Small intestine (tissue), 7 donors: Measurements from ENCODE around the gene OSBPL3. TPM values are rescaled to one million over a fixed set of nuclear protein-coding genes. Genes with fewer than 3 reads are reported as not detected.

Experiments
- DNase-seq, 2 donors: peaks; one replicate each; pipeline versions ENCODE4 v3.0.0 to v3.0.0-alpha.2; 2013
- FAIRE-seq: peaks from 2 replicates; lab custom pipeline; 2012; peaks lifted over from hg19 to GRCh38; lab: Jason Lieb, UNC
- H3K27ac ChIP-seq, 3 donors: one replicate each; pipeline ENCODE4 v1.5.1; 2013; ENCODE audit warnings: low read length in 2 of 3, mild to moderate bottlenecking in 2 of 3, control low read depth in 1 of 3, inconsistent platforms in 1 of 3, low read depth in 1 of 3, moderate library complexity in 1 of 3
- H3K27me3 ChIP-seq, 3 donors: one replicate each; pipeline ENCODE4 v1.6.1; 2013; ENCODE audit warnings: low read length in 3 of 3, inconsistent platforms in 1 of 3; ENCODE audit not compliant: control insufficient read depth in 3 of 3, insufficient read depth in 3 of 3
- H3K36me3 ChIP-seq, 3 donors: one replicate each; pipeline ENCODE4 v1.6.1; 2013; ENCODE audit warnings: low read length in 3 of 3, inconsistent platforms in 1 of 3, low read depth in 1 of 3, mild to moderate bottlenecking in 1 of 3, moderate library complexity in 1 of 3; ENCODE audit not compliant: control insufficient read depth in 3 of 3, insufficient read depth in 2 of 3
- H3K4me1 ChIP-seq, 3 donors: one replicate each; pipeline ENCODE4 v1.6.1; 2013; ENCODE audit warnings: low read length in 2 of 3, inconsistent platforms in 1 of 3, low read depth in 1 of 3, mild to moderate bottlenecking in 1 of 3, moderate library complexity in 1 of 3; ENCODE audit not compliant: control insufficient read depth in 3 of 3, insufficient read depth in 2 of 3
- H3K4me3 ChIP-seq, 3 donors: one replicate each; pipeline ENCODE4 v1.5.1; 2013; ENCODE audit warnings: low read length in 3 of 3, control low read depth in 1 of 3, inconsistent platforms in 1 of 3, low read depth in 1 of 3, mild to moderate bottlenecking in 1 of 3, moderate library complexity in 1 of 3
- H3K9me3 ChIP-seq, 2 donors: one replicate each; pipeline ENCODE4 v1.6.1; 2013; ENCODE audit warnings: low read depth in 1 of 2, low read length in 1 of 2; ENCODE audit not compliant: control insufficient read depth in 2 of 2, insufficient read depth in 1 of 2
- WGBS, 3 donors: extraction: QIAGEN DNeasy Blood & Tissue Kit; methylation state at CpG; one replicate each; pipeline ENCODE4 v1.1.7; 2013; 5-methylcytosine and 5-hydroxymethylcytosine counted together
- polyA plus RNA-seq, 4 donors: library from polyadenylated mRNA; stranded (reverse) in 3 of 4; unstranded in 1 of 4; fragments of 200-250 nt in 3 of 4; fragments of 120-200 nt in 1 of 4; gene quantifications; one replicate each; pipeline versions ENCODE4 v1.2.1 to v1.2.3, GENCODE V29; 2013
- donor health status: healthy with polysubstance abuse.
- donor health status: control.
- donor health status: control.
- donor health status: Bipolar disorder and iron deficiency.
- donor health status: healthy.

Gene OSBPL3
- polyA plus RNA-seq, 4 donors, result 5.0 to 25.3 (median 14.7) TPM

DNA sequence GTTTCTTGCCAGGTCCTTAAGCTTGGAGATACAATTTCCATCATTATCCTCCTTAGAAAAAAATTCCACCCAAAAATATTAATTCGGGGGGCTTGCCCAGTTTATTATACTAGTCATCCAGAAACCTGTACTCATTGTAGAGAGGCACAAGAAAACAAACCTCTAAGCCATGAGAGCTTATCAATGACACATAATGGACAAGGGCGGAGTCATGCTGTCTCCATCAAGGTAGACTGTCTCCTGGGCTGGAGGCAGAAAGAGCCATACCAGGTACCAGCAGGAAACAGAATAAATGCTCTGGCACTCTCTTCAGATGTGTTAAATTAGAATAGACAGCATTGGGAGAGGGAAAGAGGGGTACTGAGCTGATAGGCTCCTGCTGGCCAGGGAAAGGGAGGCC is 153.0 kb downstream of the OSBPL3 start:
- Histone ChIP-seq H3K4me3 (no peak overlapping the region), H3K27ac (peak overlapping the region; percentile 87 to 93 (median 90)), H3K27me3 (no peaks in the 10 kb centered on the region), H3K36me3 (peaks cover 0 to 17% (median 2%) of the 10 kb centered on the region in 3 donors), H3K9me3 (no peaks in the 10 kb centered on the region), H3K4me1 (peaks cover 11 to 48% (median 28%) of the 10 kb centered on the region in 3 donors)
- DNase-seq (peak in 1 of 2 donors; percentile 54), FAIRE-seq (no peak)
- 64 to 91% (median 72%) methylated on average over 2 of the region's 2 CpGs for WGBS, 3 donors

DNA sequence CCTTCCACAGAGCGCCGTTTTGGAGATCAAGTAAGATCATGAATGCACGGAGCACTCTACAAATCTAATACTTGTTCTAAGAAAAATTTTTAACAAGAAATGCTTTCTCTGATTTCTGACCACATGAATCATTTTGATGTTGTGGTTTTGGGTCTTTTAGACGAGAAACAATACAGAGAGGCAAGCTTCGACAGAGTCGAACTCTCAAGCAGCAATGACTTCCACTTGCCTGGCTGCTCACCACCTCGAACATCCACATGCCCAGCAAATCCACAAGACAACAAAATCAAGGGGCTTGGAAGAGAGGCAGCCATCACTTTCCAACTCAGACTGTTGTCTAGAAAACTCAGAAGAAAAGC is 153.3 kb downstream of the OSBPL3 start:
- FAIRE-seq (no peak), DNase-seq (no peak)
- WGBS, 3 donors, result 46 to 70% (median 49%) methylated on average over 7 of the region's 7 CpGs
- H3K4me3 ChIP-seq, result no peak overlapping the region
- H3K27me3 ChIP-seq, result no peaks in the 10 kb centered on the region
- peaks cover 11 to 50% (median 31%) of the 10 kb centered on the region in 3 donors for H3K4me1 ChIP-seq
- H3K27ac ChIP-seq, result peak overlapping the region; percentile 87 to 93 (median 90)
- H3K9me3 ChIP-seq, result no peaks in the 10 kb centered on the region
- peaks cover 0 to 17% (median 2%) of the 10 kb centered on the region in 3 donors for H3K36me3 ChIP-seq

DNA sequence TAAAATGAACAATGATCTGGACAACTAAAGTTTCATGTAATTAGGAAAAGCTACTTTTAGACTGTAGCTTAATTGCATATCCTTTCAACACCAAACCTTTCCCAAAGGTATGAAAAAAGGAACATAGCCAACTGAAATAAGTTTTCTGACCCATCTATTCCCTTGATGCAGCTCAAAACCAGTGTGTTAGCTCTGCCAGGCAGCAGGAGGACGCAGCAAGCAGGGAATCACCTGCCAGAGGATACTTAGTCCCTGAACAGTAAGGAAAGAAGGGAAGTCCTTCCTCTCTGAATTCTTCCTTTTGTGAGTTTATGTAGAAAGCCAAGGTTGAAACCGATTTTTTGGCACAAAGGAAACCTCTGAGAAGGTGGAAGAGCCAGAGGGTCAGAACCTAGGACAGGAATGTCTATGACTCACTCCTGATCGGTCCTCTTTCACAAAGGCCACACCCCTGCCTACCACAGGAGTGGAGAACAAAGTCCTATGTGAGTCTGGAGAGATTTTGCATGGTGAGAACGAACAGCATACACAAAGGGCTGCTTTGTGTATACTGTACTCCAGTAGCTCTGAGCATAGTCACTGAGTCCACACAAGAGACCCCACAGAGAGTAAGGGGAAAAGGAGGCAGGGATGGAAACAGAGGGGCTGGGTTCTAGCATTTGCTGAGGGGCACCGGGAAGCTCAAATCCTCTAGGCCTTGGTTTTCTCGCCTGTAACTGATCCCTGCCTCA is 153.9 kb downstream of the OSBPL3 start:
- Histone ChIP-seq H3K9me3 (no peaks in the 10 kb centered on the region), H3K4me1 (peaks cover 11 to 55% (median 32%) of the 10 kb centered on the region in 3 donors), H3K27me3 (no peaks in the 10 kb centered on the region), H3K4me3 (peak overlapping the region in 1 of 3 donors; percentile 3), H3K36me3 (peaks cover 0 to 17% (median 2%) of the 10 kb centered on the region in 3 donors), H3K27ac (peak overlapping the region; percentile 87 to 93 (median 90))
- 25 to 50% (median 34%) methylated on average over 6 of the region's 6 CpGs for WGBS, 3 donors
- FAIRE-seq, result no peak
- DNase-seq, result peak; percentile 92 to 98

DNA sequence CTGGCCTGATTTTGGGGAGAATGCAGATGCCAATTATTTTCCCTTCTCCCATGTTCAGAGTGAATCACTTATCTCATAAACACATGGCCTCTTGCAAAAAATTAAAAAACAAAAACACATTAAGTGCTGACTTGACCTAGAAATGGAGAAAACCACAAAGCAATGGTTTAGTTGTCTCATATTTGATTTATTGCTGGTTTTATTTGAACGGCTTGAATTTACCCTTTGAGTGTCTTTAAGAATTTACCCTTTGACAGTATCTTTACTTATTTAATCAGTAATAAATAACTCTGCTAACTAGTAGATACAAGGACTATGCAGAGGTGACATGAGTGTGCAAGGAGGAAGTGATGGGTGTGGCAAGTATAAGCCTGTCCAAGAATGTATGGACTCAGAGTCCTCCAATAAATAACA is 154.6 kb downstream of the OSBPL3 start:
- Histone ChIP-seq H3K9me3 (no peaks in the 10 kb centered on the region), H3K4me1 (peaks cover 13 to 57% (median 31%) of the 10 kb centered on the region in 3 donors), H3K4me3 (no peak overlapping the region), H3K27me3 (no peaks in the 10 kb centered on the region), H3K36me3 (peaks cover 0 to 16% (median 2%) of the 10 kb centered on the region in 3 donors), H3K27ac (peak overlapping the region; percentile 87 to 93 (median 90))
- no peak for FAIRE-seq
- DNase-seq, result peak; percentile 71 to 91
- WGBS, 3 donors, result 0 to 25% (median 8%) methylated on average over 1 of the region's 1 CpG

DNA sequence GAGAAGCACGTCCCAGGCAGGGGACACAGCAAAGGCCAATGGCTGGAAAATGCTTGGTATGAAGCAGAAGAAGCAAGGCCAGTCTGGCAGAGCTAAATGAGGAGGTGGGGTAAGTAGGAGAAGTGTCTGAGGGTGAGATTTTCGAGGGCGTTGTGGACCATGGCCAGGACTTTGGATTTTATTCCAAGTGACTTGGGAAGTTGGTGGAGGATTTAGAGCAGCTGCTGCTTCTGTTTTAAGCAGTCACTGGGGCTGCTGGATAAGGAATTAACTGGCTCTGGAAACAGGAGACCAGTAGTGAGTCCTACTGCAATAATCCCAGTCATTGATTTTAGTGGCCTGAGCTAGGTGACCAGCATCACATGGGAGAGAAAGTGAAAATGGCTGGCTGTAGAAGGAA is 155.1 kb downstream of the OSBPL3 start:
- 25 to 56% (median 53%) methylated on average over 3 of the region's 3 CpGs for WGBS, 3 donors
- H3K27me3 ChIP-seq, result no peaks in the 10 kb centered on the region
- peaks cover 13 to 53% (median 26%) of the 10 kb centered on the region in 3 donors for H3K4me1 ChIP-seq
- FAIRE-seq (no peak), DNase-seq (peak; percentile 46 to 52)
- peaks cover 0 to 15% (median 2%) of the 10 kb centered on the region in 3 donors for H3K36me3 ChIP-seq
- H3K9me3 ChIP-seq, result no peaks in the 10 kb centered on the region
- H3K4me3 ChIP-seq, result no peak overlapping the region
- H3K27ac ChIP-seq, result peak overlapping the region; percentile 61 to 93 (median 79)

DNA sequence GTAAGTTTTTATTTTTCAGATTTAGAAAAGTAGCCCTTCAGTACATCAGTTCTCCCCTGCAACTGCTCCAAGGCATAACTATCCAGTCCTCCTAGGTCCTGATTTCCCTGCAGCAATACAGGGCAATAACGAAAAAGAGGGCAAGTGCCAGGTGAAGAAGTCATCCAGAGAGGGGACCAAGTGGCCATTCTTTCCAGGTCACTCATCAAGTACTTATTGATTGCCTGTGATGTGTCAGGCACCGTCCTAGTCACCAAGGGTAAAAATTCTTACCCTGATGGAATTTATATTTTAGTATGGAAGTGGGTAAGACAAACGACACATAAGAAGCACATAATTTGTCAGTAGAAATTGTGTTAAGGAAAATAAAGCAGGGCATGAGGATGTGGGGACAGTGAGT is 155.6 kb downstream of the OSBPL3 start:
- Histone ChIP-seq H3K4me3 (no peak overlapping the region), H3K27ac (peak overlapping the region in 2 of 3 donors; percentile 79 to 93), H3K36me3 (peaks cover 0 to 15% (median 2%) of the 10 kb centered on the region in 3 donors), H3K4me1 (peaks cover 12 to 49% (median 24%) of the 10 kb centered on the region in 3 donors), H3K27me3 (no peaks in the 10 kb centered on the region), H3K9me3 (no peaks in the 10 kb centered on the region)
- WGBS, 3 donors, result 87 to 90% (median 89%) methylated on average over 3 of the region's 3 CpGs
- FAIRE-seq (no peak), DNase-seq (no peak)

DNA sequence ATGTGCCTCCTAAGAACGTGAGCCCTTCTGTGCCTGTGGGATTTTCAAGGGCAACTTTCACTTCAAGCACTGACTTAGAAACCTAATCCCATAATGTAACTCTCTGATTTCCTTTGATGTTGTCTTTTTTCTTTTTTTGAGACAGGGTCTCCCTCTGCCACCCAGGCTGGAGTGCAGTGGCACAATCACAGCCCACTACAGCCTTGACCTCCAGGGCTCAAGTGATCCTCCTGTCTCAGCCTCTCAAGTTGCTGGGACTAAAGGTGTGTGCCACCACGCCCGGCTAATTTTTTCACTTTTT is 158.3 kb downstream of the OSBPL3 start:
- FAIRE-seq, result no peak

DNA sequence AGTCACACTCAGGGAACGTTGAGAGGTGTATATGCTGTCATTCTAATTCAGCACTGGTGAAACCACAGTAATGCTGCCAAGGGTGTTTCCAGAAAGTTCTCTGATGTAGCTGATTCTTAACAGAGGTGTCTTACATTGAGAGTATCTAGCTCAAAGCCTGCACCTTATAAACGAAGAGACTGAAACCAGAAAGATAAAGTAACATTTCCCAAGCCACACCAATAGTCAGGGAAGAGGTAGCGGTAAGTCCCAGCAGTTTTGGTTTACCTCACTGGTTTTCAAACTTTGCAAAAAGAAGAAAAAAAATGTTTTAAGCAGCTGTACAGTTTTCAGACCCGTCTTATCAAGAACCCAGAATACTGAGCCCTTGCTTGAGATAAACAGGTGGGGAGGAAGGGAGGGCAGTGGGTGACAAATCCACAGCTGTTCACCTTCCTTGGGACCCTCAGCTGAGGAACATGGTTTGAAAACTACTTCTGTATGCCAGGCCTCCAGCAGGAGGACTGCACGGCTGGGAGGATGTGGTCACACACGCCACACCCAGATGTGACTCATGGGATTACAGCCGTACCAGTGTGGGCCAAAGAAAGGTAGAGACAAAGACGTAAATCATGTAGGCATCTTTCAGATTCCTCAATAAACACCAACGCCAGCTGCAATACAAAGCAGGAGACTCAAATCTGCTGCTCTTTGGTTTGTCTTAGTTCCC is 158.8 kb downstream of the OSBPL3 start:
- FAIRE-seq (no peak), DNase-seq (peak; percentile 91 to 94)
- 17 to 33% (median 17%) methylated on average over 9 of the region's 9 CpGs for WGBS, 3 donors
- peaks cover 0 to 13% (median 0%) of the 10 kb centered on the region in 3 donors for H3K36me3 ChIP-seq
- H3K9me3 ChIP-seq, result no peaks in the 10 kb centered on the region
- H3K27ac ChIP-seq, result peak overlapping the region; percentile 55 to 83 (median 79)
- H3K4me1 ChIP-seq, result peaks cover 5 to 25% (median 14%) of the 10 kb centered on the region in 3 donors
- H3K4me3 ChIP-seq, result no peak overlapping the region
- H3K27me3 ChIP-seq, result no peaks in the 10 kb centered on the region

More for the DNA sequence above, 158.3 kb downstream of the OSBPL3 start:
- Histone ChIP-seq H3K4me3 (no peak overlapping the region), H3K27ac (peak overlapping the region; percentile 55 to 83 (median 79)), H3K4me1 (peaks cover 5 to 29% (median 14%) of the 10 kb centered on the region in 3 donors), H3K27me3 (no peaks in the 10 kb centered on the region), H3K9me3 (no peaks in the 10 kb centered on the region), H3K36me3 (peaks cover 0 to 10% (median 0%) of the 10 kb centered on the region in 3 donors)
- WGBS, 3 donors, result 64 to 77% (median 70%) methylated on average over 3 of the region's 3 CpGs
- DNase-seq, result no peak
